Kidney glomerular epithelial cell (primary cell): Measurements from ENCODE around the gene PTPRT.

Experiments used
- DNase-seq: peaks from one replicate; lab custom pipeline; 2025; lab: John Stamatoyannopoulos, UW

PTPRT gene

GRCh38 chr20:42461965-42462593 lies 727.6 kb downstream of the PTPRT start:
- no peak for DNase-seq

GRCh38 chr20:42461291-42461690 lies 728.4 kb downstream of the PTPRT start:
- DNase-seq = no peak

GRCh38 chr20:42447270-42447669 lies 742.4 kb downstream of the PTPRT start:
- no peak for DNase-seq

- DNase-seq = no peak
Measured at GRCh38 chr20:42444799-42445198, 744.9 kb downstream of the PTPRT start.

- DNase-seq = no peak
Measured at GRCh38 chr20:42443200-42443599, 746.5 kb downstream of the PTPRT start.

GRCh38 chr20:42442716-42443115 lies 747.0 kb downstream of the PTPRT start:
- DNase-seq = no peak

- no peak for DNase-seq
Measured at GRCh38 chr20:42441864-42442331, 747.8 kb downstream of the PTPRT start.

GRCh38 chr20:42441196-42441863 lies 748.4 kb downstream of the PTPRT start:
- no peak for DNase-seq

GRCh38 chr20:42435230-42435629 lies 754.5 kb downstream of the PTPRT start:
- DNase-seq = no peak

GRCh38 chr20:42432496-42433334 lies 757.0 kb downstream of the PTPRT start:
- no peak for DNase-seq

- DNase-seq = no peak
Measured at GRCh38 chr20:42430598-42430997, 759.1 kb downstream of the PTPRT start.

- no peak for DNase-seq
Measured at GRCh38 chr20:42429761-42430458, 759.8 kb downstream of the PTPRT start.

- DNase-seq = no peak
Measured at GRCh38 chr20:42419814-42420532, 769.7 kb downstream of the PTPRT start.

GRCh38 chr20:42406826-42407225 lies 782.9 kb downstream of the PTPRT start:
- DNase-seq = no peak

- DNase-seq = no peak
Measured at GRCh38 chr20:42402455-42402854, 787.3 kb downstream of the PTPRT start.

GRCh38 chr20:42401613-42402012 lies 788.1 kb downstream of the PTPRT start:
- no peak for DNase-seq

GRCh38 chr20:42399802-42400201 lies 789.9 kb downstream of the PTPRT start:
- DNase-seq = no peak

- no peak for DNase-seq
Measured at GRCh38 chr20:42392442-42392841, 797.3 kb downstream of the PTPRT start.

GRCh38 chr20:42391807-42392206 lies 797.9 kb downstream of the PTPRT start:
- no peak for DNase-seq

GRCh38 chr20:42380287-42380686 lies 809.4 kb downstream of the PTPRT start:
- no peak for DNase-seq

- DNase-seq = no peak
Measured at GRCh38 chr20:42379385-42379784, 810.3 kb downstream of the PTPRT start.

- DNase-seq = no peak
Measured at GRCh38 chr20:42378826-42379225, 810.9 kb downstream of the PTPRT start.
